Natural killer cell (primary cell): ENCODE results near the gene PGAP1. TPM values are rescaled to one million over a fixed set of nuclear protein-coding genes. Genes with fewer than 3 reads are reported as not detected.

Experiments
- ATAC-seq, 3 donors: fragments of 150-1000 bp in 2 of 3; fragments of 200-7000 bp in 1 of 3; cut with Tn5 transposase; 1 replicate in 1 of 3; 2 replicates in 2 of 3; pipeline ENCODE4 v1.10.0; 2021; ENCODE audit warnings: mild to moderate bottlenecking in 2 of 3, moderate library complexity in 2 of 3
- DNase-seq, 2 donors: peaks; one replicate each; pipeline versions ENCODE4 v3.0.0 to v3.0.0-alpha.2; 2013 to 2021; ENCODE audit warnings: mixed read lengths in 1 of 2
- H3K27ac ChIP-seq: one replicate; pipeline ENCODE4 v1.5.1; 2013; ENCODE audit warnings: mild to moderate bottlenecking, low read length
- H3K27me3 ChIP-seq: one replicate; pipeline ENCODE4 v1.6.1; 2013; ENCODE audit warnings: low read length; ENCODE audit not compliant: control insufficient read depth, insufficient read depth
- H3K36me3 ChIP-seq: one replicate; pipeline ENCODE4 v1.6.1; 2013; ENCODE audit warnings: low read length; ENCODE audit not compliant: control insufficient read depth, insufficient read depth
- H3K4me1 ChIP-seq: one replicate; pipeline ENCODE4 v1.6.1; 2013; ENCODE audit warnings: low read length; ENCODE audit not compliant: control insufficient read depth, insufficient read depth
- H3K4me3 ChIP-seq: one replicate; pipeline ENCODE4 v1.5.1; 2013; ENCODE audit warnings: low read length
- H3K9me3 ChIP-seq: one replicate; pipeline ENCODE4 v1.6.1; 2013; ENCODE audit warnings: low read length; ENCODE audit not compliant: control insufficient read depth, insufficient read depth
- H3K27ac Mint-ChIP-seq, 2 donors: one replicate each; pipeline ENCODE4 v1.8.0; 2022; ENCODE audit warnings: mild to moderate bottlenecking in 2 of 2, mixed read lengths in 2 of 2, moderate library complexity in 1 of 2
- H3K27me3 Mint-ChIP-seq, 2 donors: one replicate each; pipeline ENCODE4 v1.8.0; 2022; ENCODE audit warnings: low read depth in 2 of 2, mixed read lengths in 2 of 2
- H3K36me3 Mint-ChIP-seq: one replicate; pipeline ENCODE4 v1.8.0; 2022; ENCODE audit warnings: mixed read lengths
- H3K4me1 Mint-ChIP-seq, 2 donors: one replicate each; pipeline ENCODE4 v1.8.0; 2022; ENCODE audit warnings: mixed read lengths in 2 of 2
- H3K4me3 Mint-ChIP-seq: one replicate; pipeline ENCODE4 v1.8.0; 2022; ENCODE audit warnings: mild to moderate bottlenecking, moderate library complexity, mixed read lengths
- H3K9me3 Mint-ChIP-seq, 2 donors: one replicate each; pipeline ENCODE4 v1.8.0; 2022; ENCODE audit warnings: mixed read lengths in 2 of 2
- CTCF ChIP-seq: fragments of 200-600 bp; IDR thresholded peaks from one replicate; pipeline ENCODE4 v1.8.0; 2022; ENCODE audit warnings: antibody characterized with exemption
- WGBS: methylation state at CpG from one replicate; pipeline ENCODE4 v1.1.7; 2013; ENCODE audit warnings: missing lambda C conversion rate; ENCODE audit not compliant: insufficient coverage; 5-methylcytosine and 5-hydroxymethylcytosine counted together
- intact Hi-C: fragments of 100-400 bp; cut with micrococcal nuclease; formaldehyde crosslinking; loops from one replicate; pipeline ENCODE4 v1.14.2; 2022
- total RNA-seq, 4 donors: library from RNA; stranded (reverse); fragments of 120-200 nt in 1 of 4; gene quantifications; one replicate each; pipeline versions ENCODE4 v1.2.3 to v1.2.4, GENCODE V29; 2013 to 2022

Gene PGAP1
- total RNA-seq, 3 donors from 2014 or later (not counting 1 experiment from before 2014, with no cell fraction given), result 2.5 to 4.9 (median 3.3) TPM

- no peak overlapping the region for H3K4me3 Mint-ChIP-seq
- intact Hi-C loops, result no loop called here
- no peak overlapping the region for H3K27ac Mint-ChIP-seq
Observed at GRCh38 chr2:196900843-196901242, 25.7 kb downstream of the PGAP1 start.

GRCh38 chr2:196899976-196900375, 26.5 kb downstream of the PGAP1 start:
- TF ChIP-seq CTCF, result no peak
- no peaks in the 10 kb centered on the region for H3K9me3 Mint-ChIP-seq

More at GRCh38 chr2:196900843-196901242, 25.7 kb downstream of the PGAP1 start:
- ATAC-seq, result no peak
- Mint-ChIP-seq H3K36me3 (no peaks in the 10 kb centered on the region), H3K9me3 (no peaks in the 10 kb centered on the region), H3K27me3 (no peaks in the 10 kb centered on the region), H3K4me1 (no peaks in the 10 kb centered on the region)
- no peak for DNase-seq
- no peak overlapping the region for H3K27ac ChIP-seq
- no peak overlapping the region for H3K4me3 ChIP-seq
- TF ChIP-seq CTCF, result no peak
- H3K27me3 ChIP-seq, result no peaks in the 10 kb centered on the region
- no peaks in the 10 kb centered on the region for H3K4me1 ChIP-seq
- H3K9me3 ChIP-seq, result no peaks in the 10 kb centered on the region
- H3K36me3 ChIP-seq, result no peaks in the 10 kb centered on the region
- WGBS, result 100% methylated on average over 2 of the region's 6 CpGs

GRCh38 chr2:196891136-196891535, 35.4 kb downstream of the PGAP1 start:
- Mint-ChIP-seq H3K27ac (no peak overlapping the region), H3K9me3 (no peaks in the 10 kb centered on the region), H3K4me3 (no peak overlapping the region), H3K36me3 (no peaks in the 10 kb centered on the region), H3K27me3 (no peaks in the 10 kb centered on the region), H3K4me1 (no peaks in the 10 kb centered on the region)
- no peak for DNase-seq
- no peak for ATAC-seq
- Histone ChIP-seq H3K36me3 (no peaks in the 10 kb centered on the region), H3K27ac (no peak overlapping the region), H3K4me3 (no peak overlapping the region), H3K4me1 (no peaks in the 10 kb centered on the region), H3K9me3 (no peaks in the 10 kb centered on the region), H3K27me3 (no peaks in the 10 kb centered on the region)
- intact Hi-C loops, result no loop called here
- no peak for TF ChIP-seq CTCF
- 100% methylated on average over 2 of the region's 2 CpGs for WGBS

More at GRCh38 chr2:196899976-196900375, 26.5 kb downstream of the PGAP1 start:
- Mint-ChIP-seq H3K36me3 (no peaks in the 10 kb centered on the region), H3K4me3 (no peak overlapping the region), H3K4me1 (no peaks in the 10 kb centered on the region), H3K27ac (no peak overlapping the region), H3K27me3 (no peaks in the 10 kb centered on the region)
- no peak for DNase-seq
- no CpG with 5 or more reads among the region's 3 CpGs for WGBS
- Histone ChIP-seq H3K36me3 (no peaks in the 10 kb centered on the region), H3K27ac (no peak overlapping the region), H3K27me3 (no peaks in the 10 kb centered on the region), H3K9me3 (no peaks in the 10 kb centered on the region), H3K4me3 (no peak overlapping the region), H3K4me1 (no peaks in the 10 kb centered on the region)
- ATAC-seq, result no peak
- intact Hi-C loops, result no loop called here

GRCh38 chr2:196887431-196887830, 39.1 kb downstream of the PGAP1 start:
- no peaks in the 10 kb centered on the region for H3K9me3 Mint-ChIP-seq
- no peak overlapping the region for H3K4me3 Mint-ChIP-seq
- Histone ChIP-seq H3K4me3 (no peak overlapping the region), H3K27me3 (no peaks in the 10 kb centered on the region), H3K27ac (no peak overlapping the region), H3K9me3 (no peaks in the 10 kb centered on the region), H3K4me1 (no peaks in the 10 kb centered on the region), H3K36me3 (no peaks in the 10 kb centered on the region)
- no peak overlapping the region for H3K27ac Mint-ChIP-seq
- no peak for TF ChIP-seq CTCF
- H3K4me1 Mint-ChIP-seq, result no peaks in the 10 kb centered on the region
- ATAC-seq (no peak), DNase-seq (no peak)
- H3K36me3 Mint-ChIP-seq, result no peaks in the 10 kb centered on the region
- intact Hi-C loops, result no loop called here
- no peaks in the 10 kb centered on the region for H3K27me3 Mint-ChIP-seq
